HCT116 (cell line): ENCODE measurements around the gene ARRDC1. TPM values are rescaled to one million over a fixed set of nuclear protein-coding genes. Genes with fewer than 3 reads are reported as not detected.

ENCODE experiments used
- total RNA-seq: library from RNA; stranded (reverse); gene quantifications from one replicate; pipeline ENCODE4 v1.2.1, GENCODE V29; 2021; ENCODE audit not compliant: unreplicated experiment

The ARRDC1 gene
- total RNA-seq, 1 experiment from 2014 or later, result 82.8 TPM

Other genes with a start within 250 kb of the ARRDC1 start
- 25.4 TPM for gene EXD3, start 182.5 kb upstream of the ARRDC1 start, total RNA-seq
- 13.2 TPM for gene NOXA1, start 182.3 kb upstream of the ARRDC1 start, total RNA-seq
- gene ENTPD8, start 164.3 kb upstream of the ARRDC1 start, total RNA-seq, result 1.7 TPM
- gene NSMF, start 146.4 kb upstream of the ARRDC1 start, total RNA-seq, result 81.9 TPM
- 1.8 TPM for gene PNPLA7, start 55.3 kb upstream of the ARRDC1 start, total RNA-seq
- gene MRPL41, start 53.8 kb upstream of the ARRDC1 start, total RNA-seq, result 69.5 TPM
- 54.4 TPM for gene DPH7, start 26.8 kb upstream of the ARRDC1 start, total RNA-seq
- 57.4 TPM for gene ZMYND19, start 15.2 kb upstream of the ARRDC1 start, total RNA-seq
- gene EHMT1, start 13.3 kb downstream of the ARRDC1 start, total RNA-seq, result 86.1 TPM